Measurements from ENCODE around the gene NRBF2. TPM values are rescaled to one million over a fixed set of nuclear protein-coding genes. Genes with fewer than 3 reads are reported as not detected.

NRBF2 gene
- total and polyA plus RNA-seq, 2 experiments from 2014 or later = 22.9 to 38.3 TPM

DNA sequence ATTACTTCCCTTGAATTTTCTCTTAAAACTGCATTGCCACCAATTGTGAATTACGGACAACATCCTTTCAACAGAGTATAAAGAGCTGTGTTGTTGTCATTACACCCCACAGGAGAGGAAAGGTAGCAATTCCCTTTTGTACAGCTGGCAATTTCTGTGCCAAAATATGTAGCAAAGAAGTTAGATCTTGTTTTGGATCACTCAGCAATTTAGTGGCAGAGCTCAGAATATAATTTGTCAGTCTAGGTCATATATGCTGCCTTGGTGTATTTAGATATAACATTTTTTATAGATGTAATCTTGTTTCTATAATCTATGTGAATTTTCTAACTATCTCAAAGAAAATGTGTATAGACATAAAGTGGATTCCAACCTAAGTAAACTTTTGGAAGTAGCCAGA is 38.8 kb downstream of the NRBF2 start (continued):
- TF ChIP-seq POLR2AphosphoS5 (IDR thresholded peaks at IDR 0.05; ENCODE audit: low read depth) = no peak
- no peak for TF ChIP-seq EZH2phosphoT487 (IDR thresholded peaks at IDR 0.05; ENCODE audit: unreplicated experiment)
- TF ChIP-seq, protein P1, sequence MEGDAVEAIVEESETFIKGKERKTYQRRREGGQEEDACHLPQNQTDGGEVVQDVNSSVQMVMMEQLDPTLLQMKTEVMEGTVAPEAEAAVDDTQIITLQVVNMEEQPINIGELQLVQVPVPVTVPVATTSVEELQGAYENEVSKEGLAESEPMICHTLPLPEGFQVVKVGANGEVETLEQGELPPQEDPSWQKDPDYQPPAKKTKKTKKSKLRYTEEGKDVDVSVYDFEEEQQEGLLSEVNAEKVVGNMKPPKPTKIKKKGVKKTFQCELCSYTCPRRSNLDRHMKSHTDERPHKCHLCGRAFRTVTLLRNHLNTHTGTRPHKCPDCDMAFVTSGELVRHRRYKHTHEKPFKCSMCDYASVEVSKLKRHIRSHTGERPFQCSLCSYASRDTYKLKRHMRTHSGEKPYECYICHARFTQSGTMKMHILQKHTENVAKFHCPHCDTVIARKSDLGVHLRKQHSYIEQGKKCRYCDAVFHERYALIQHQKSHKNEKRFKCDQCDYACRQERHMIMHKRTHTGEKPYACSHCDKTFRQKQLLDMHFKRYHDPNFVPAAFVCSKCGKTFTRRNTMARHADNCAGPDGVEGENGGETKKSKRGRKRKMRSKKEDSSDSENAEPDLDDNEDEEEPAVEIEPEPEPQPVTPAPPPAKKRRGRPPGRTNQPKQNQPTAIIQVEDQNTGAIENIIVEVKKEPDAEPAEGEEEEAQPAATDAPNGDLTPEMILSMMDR (conservative IDR thresholded peaks at IDR 0.05; ENCODE audit: low read depth in 2 of 2) = no peak
- no peak for TF ChIP-seq REST (IDR thresholded peaks at IDR 0.05; ENCODE audit: unreplicated experiment)
- no peak for TF ChIP-seq ZNF331 (CRISPR knock-in tag; IDR thresholded peaks at IDR 0.05; ENCODE audit: low read depth)
- no peak for TF ChIP-seq NANOG (IDR thresholded peaks at IDR 0.05; ENCODE audit: borderline replicate concordance)
- TF ChIP-seq JUNB (IDR thresholded peaks at IDR 0.05; ENCODE audit: unreplicated experiment) = no peak
- no peak for TF ChIP-seq EZH2 (IDR thresholded peaks at IDR 0.05; ENCODE audit: low read depth, unreplicated experiment)

DNA sequence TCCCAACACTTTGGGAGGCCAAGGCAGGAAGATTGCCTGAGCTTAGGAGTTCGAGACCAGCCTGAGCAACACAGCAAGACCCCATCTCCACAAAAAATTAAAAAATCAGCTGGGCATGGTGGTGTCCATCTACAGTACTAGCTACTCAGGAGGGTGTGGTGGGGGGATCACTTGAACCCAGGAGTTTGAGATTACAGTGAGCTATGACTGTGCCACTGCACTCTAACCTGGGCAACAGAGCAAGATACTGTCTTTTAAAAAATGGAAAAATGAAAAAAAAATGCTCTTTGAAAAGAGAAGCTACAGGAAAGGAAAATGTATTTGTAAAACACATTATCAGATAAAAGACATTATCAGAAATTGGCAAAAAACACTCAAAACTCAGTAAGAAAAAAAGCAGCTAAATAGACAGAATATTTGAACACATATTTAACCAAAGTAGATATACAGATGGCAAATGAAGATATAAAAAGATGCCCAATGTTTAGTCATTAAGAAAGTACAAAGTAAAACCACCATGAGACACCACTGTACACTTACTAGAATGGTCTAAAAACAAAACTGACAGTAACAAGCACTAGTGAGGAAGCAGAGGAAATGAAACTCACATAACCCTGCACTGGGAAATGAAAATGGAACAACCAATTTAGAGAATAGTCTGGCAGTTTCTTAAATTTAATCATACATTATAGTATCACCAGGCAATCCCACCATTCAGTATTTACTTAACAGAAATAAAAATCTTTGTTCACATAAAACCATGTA is 40.5 kb downstream of the NRBF2 start:
- H3F3A ChIP-seq (replicated peaks; ENCODE audit: low read depth) = no peaks in the 10 kb centered on the region; the same call in 1 of the 2 replicates
- no peak overlapping the region for H2AFZ ChIP-seq
- peaks cover 73% of the 10 kb centered on the region for H3K36me3 Mint-ChIP-seq (ENCODE audit: low read depth)
- peaks cover 77% of the 10 kb centered on the region for H3K36me3 ChIP-seq (ENCODE audit: insufficient read depth)
- no peak overlapping the region for H3K4me3 ChIP-seq
- no peaks in the 10 kb centered on the region for H3K4me1 ChIP-seq (ENCODE audit: insufficient read depth)
- no peaks in the 10 kb centered on the region for H4K20me1 ChIP-seq (replicated peaks; ENCODE audit: insufficient read depth)
- H3K4me3 Mint-ChIP-seq = no peak overlapping the region
- H3K27me3 Mint-ChIP-seq (ENCODE audit: insufficient read depth, low read depth, poor library complexity) = peaks cover 8% of the 10 kb centered on the region
- no peak overlapping the region for H3K27ac ChIP-seq (ENCODE audit: low read depth)
- H3K9me3 Mint-ChIP-seq = no peaks in the 10 kb centered on the region
- H3K79me2 ChIP-seq (replicated peaks; ENCODE audit: insufficient read depth) = peaks cover 13% of the 10 kb centered on the region; the same call in 1 of the 2 replicates
- no peak overlapping the region for H3K4me2 ChIP-seq
- peaks cover 6% of the 10 kb centered on the region for H3K4me1 Mint-ChIP-seq
- H3K27ac Mint-ChIP-seq = no peak overlapping the region
- ATAC-seq (no peak), DNase-seq (ENCODE audit: low spot score) (no peak)
- H3K9me2 ChIP-seq (ENCODE audit: insufficient read depth) = no peaks in the 10 kb centered on the region
- no peaks in the 10 kb centered on the region for H3K27me3 ChIP-seq (ENCODE audit: insufficient read depth)
- no peak for TF ChIP-seq ZNF462 (CRISPR knock-in tag; IDR thresholded peaks at IDR 0.05)
- TF ChIP-seq, protein P2, sequence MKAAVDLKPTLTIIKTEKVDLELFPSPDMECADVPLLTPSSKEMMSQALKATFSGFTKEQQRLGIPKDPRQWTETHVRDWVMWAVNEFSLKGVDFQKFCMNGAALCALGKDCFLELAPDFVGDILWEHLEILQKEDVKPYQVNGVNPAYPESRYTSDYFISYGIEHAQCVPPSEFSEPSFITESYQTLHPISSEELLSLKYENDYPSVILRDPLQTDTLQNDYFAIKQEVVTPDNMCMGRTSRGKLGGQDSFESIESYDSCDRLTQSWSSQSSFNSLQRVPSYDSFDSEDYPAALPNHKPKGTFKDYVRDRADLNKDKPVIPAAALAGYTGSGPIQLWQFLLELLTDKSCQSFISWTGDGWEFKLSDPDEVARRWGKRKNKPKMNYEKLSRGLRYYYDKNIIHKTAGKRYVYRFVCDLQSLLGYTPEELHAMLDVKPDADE (IDR thresholded peaks at IDR 0.05) = no peak
